Activated naive CD8-positive, alpha-beta T cell treated with anti-CD3 and anti-CD28 coated beads, Interleukin-2, amount 50 U/mL, for 24 hours (primary cell): ENCODE results near the gene APOB.

ENCODE experiments used
- ATAC-seq: fragments of 150-1000 bp; cut with Tn5 transposase; one replicate; pipeline ENCODE4 v1.10.0; 2021
- DNase-seq: peaks from one replicate; pipeline ENCODE4 v3.0.0; 2021
- H3K27ac Mint-ChIP-seq: one replicate; pipeline ENCODE4 v1.8.0; 2021; ENCODE audit warnings: mild to moderate bottlenecking, mixed read lengths
- H3K27me3 Mint-ChIP-seq: one replicate; pipeline ENCODE4 v1.8.0; 2021; ENCODE audit warnings: mixed read lengths
- H3K36me3 Mint-ChIP-seq: one replicate; pipeline ENCODE4 v1.8.0; 2021; ENCODE audit warnings: low read depth, mixed read lengths
- H3K4me1 Mint-ChIP-seq: one replicate; pipeline ENCODE4 v1.8.0; 2021; ENCODE audit warnings: mixed read lengths
- H3K4me3 Mint-ChIP-seq: one replicate; pipeline ENCODE4 v1.8.0; 2021; ENCODE audit warnings: mild to moderate bottlenecking, moderate library complexity, mixed read lengths
- H3K9me3 Mint-ChIP-seq: one replicate; pipeline ENCODE4 v1.8.0; 2021; ENCODE audit warnings: mixed read lengths

APOB gene

DNA sequence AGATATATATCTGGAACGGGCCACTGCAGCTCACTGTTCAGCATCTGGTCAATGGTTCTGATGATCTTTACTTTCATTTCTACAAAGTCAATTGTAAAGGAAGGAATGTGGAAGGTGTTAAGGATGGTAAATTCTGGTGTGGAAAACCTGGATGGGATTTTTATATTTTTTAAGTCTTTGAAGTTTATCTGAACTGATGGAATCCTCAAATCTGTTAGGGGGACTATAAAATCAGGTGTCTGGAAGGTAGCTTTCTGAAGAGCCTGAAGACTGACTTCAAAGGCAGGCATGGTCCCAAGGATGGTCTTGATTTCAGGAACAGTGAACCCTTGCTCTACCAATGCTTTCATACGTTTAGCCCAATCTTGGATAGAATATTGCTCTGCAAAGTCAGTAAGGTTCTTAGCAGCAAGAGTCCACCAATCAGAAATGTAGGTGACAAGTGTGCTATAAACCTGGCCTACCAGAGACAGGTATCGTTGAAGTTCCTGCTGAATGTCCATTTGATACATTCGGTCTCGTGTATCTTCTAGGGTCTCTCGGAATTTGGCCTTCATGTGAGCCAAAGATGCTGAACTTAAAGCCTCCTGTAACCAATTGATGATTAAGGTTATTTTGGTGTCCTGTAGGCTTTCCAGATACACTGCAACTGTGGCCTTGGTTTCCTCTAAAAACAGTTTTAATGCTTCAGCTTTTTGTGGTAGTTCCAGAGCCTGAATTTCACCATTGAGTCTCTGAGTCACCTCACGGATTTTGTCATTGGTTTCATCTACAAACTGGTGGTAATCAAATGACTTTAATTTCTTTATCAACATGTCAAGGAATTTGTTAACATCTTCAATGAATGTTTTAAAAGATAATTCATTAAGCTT, 34.8 kb downstream of the APOB start:
- Mint-ChIP-seq H3K4me3 (no peak overlapping the region), H3K9me3 (no peaks in the 10 kb centered on the region), H3K27me3 (peaks cover 4% of the 10 kb centered on the region), H3K36me3 (no peaks in the 10 kb centered on the region), H3K27ac (no peak overlapping the region), H3K4me1 (no peaks in the 10 kb centered on the region)
- DNase-seq = no peak
- ATAC-seq = no peak

- no peak overlapping the region for H3K27ac Mint-ChIP-seq
- H3K36me3 Mint-ChIP-seq = no peaks in the 10 kb centered on the region
- H3K4me3 Mint-ChIP-seq = no peak overlapping the region
- DNase-seq (no peak), ATAC-seq (no peak)
- no peaks in the 10 kb centered on the region for H3K4me1 Mint-ChIP-seq
- H3K27me3 Mint-ChIP-seq = peaks cover 4% of the 10 kb centered on the region
- H3K9me3 Mint-ChIP-seq = no peaks in the 10 kb centered on the region
These were observed 35.7 kb downstream of the APOB start for GRCh38 chr2:21008014-21008789.

DNA sequence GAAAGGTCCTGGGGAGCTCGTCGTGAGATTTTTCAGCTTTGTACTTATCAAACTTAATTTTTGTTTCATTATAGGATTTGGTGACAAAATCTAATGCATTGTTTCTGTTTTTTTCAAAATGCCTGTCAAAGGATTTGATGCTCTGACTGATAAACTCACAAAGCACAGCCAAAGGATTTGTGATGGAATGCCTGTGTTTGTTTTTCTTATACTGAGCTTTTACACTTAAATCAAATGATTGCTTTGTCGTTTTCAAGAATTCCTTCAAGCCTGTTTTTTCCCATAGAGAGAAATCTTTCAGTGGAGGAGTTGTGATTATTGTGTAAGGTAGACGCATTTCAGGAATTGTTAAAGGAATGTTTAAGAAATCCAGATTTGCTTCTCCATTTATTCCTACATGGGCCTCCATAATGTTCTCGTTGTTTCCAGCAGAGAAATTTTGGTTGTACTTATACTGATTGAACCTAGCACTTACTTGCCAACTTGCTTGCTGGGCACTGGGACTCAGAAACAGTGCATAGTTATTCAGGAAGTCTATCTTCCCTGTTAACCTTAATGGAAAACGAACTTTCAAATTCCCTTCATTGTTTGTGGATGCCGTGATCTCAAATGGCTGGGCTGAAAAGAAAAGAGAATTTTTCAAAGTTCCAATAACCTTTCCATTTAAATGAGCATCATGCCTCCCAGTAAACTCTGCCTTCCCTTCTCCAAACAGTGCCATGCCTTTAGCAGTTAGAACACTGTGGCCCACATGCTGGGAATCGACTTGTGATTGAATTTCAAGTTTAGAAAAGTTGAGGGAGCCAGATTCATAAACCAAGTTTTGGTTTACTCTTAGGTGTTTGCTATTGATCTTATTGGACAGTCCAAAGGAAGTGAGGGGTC, 36.5 kb downstream of the APOB start:
- Mint-ChIP-seq H3K4me3 (no peak overlapping the region), H3K36me3 (no peaks in the 10 kb centered on the region), H3K9me3 (no peaks in the 10 kb centered on the region), H3K27me3 (peaks cover 4% of the 10 kb centered on the region), H3K4me1 (no peaks in the 10 kb centered on the region), H3K27ac (no peak overlapping the region)
- ATAC-seq = no peak
- DNase-seq = no peak

GRCh38 chr2:21006423-21007128, 37.3 kb downstream of the APOB start:
- Mint-ChIP-seq H3K27ac (no peak overlapping the region), H3K27me3 (no peaks in the 10 kb centered on the region), H3K4me3 (no peak overlapping the region), H3K36me3 (no peaks in the 10 kb centered on the region), H3K9me3 (no peaks in the 10 kb centered on the region), H3K4me1 (no peaks in the 10 kb centered on the region)
- DNase-seq (no peak), ATAC-seq (no peak)

- Mint-ChIP-seq H3K27ac (no peak overlapping the region), H3K4me3 (no peak overlapping the region), H3K9me3 (no peaks in the 10 kb centered on the region), H3K27me3 (no peaks in the 10 kb centered on the region), H3K36me3 (no peaks in the 10 kb centered on the region), H3K4me1 (no peaks in the 10 kb centered on the region)
- ATAC-seq (no peak), DNase-seq (no peak)
These were observed 38.0 kb downstream of the APOB start for GRCh38 chr2:21005700-21006422.

DNA sequence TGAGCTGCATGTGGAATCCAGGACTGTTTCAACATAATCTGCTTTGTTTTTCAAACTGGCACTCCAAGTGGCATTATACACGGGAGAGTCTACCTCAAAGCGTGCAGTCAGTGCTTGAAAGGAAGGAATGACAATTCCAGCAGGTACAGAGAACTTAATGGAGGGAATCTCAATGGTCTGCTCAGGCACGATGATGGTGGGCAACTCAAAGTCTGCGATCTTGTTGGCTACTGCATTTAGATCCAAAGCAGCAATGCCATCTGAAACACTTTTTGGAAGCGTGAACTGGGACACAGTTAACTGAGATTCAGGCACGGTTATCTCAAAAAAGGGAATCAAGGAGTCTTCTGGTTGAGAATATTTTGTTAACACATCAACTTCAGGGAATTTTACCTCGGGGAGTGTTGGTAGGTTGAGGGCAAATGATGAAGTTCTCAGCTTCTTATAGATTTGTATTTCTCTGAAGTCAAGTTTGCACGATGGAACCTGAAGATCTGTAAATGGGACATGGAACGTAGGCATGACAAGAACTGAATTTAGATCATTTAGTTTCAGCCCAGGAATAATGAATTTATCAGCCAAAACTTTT, 38.7 kb downstream of the APOB start:
- Mint-ChIP-seq H3K27me3 (no peaks in the 10 kb centered on the region), H3K4me3 (no peak overlapping the region), H3K4me1 (no peaks in the 10 kb centered on the region), H3K9me3 (no peaks in the 10 kb centered on the region), H3K27ac (no peak overlapping the region), H3K36me3 (no peaks in the 10 kb centered on the region)
- DNase-seq (no peak), ATAC-seq (no peak)

DNA sequence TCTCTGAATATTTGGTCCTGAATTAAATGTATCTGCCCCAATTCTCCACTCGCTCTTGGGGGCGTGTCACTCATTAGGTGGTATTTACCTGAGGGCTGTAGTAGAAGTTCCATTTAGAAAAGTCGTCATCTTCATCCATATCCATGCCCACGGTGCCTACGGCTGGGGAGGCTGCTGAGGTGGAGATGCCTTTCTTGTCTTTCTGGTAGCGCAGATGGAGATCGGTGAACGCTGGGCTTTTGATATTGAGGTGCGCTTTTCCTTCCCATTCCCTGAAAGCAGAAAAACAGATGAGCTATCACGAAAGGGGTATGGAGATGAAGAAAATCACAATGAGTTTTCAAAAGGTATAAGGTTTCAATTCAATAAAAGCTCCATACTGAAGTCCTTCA, 39.7 kb downstream of the APOB start:
- ATAC-seq = no peak
- Mint-ChIP-seq H3K27ac (no peak overlapping the region), H3K4me1 (no peaks in the 10 kb centered on the region), H3K9me3 (no peaks in the 10 kb centered on the region), H3K4me3 (no peak overlapping the region), H3K36me3 (no peaks in the 10 kb centered on the region), H3K27me3 (no peaks in the 10 kb centered on the region)
- DNase-seq = no peak

DNA sequence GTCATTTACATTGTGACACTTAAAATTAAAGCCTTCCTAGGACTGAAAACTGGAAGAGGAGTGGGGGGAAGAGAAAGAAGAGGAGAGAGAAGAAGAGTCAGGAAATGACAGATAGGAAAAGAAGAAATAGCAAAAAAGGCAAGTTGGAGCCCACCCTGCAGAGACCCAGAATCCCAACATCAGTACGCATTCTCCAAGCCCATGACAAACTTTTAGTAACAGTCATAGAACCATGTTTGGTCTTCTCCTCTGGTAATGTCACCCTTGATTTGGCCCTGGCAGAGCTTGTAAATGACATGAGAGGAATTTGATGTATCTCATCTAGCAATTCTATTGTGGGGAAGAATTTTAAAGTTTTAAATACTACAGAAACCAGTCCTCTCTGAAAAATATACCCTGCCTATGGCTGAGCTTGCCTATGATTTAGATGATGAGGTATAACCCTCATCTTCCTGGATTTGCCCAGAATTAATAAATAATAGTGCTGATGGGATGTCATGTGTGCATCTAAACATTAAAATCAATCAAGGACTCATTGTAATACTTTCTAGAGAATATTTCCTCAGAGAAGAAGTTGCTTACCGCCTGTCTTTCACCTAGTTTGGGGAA, 40.2 kb downstream of the APOB start:
- Mint-ChIP-seq H3K27ac (no peak overlapping the region), H3K27me3 (no peaks in the 10 kb centered on the region)
- no peak for ATAC-seq

DNA sequence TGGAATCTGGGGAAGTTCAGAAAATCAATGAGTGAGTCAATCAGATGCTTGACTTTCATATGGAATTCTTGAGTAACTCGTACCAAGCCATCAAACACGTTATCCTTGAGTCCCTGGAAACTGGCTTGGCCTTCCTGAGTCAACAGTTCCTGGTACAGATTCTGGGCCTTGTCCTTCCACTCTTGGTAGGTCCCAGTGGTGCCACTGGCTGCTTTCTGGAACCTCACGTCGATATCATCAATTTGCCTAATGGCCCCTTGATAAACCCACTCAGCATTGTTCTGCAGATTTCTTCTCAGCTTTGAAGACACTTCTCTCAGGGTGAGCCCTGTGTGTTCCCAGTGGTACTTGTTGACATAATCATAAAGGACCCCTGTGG, 41.1 kb downstream of the APOB start:
- no peaks in the 10 kb centered on the region for H3K27me3 Mint-ChIP-seq
- H3K4me1 Mint-ChIP-seq = no peaks in the 10 kb centered on the region
- no peaks in the 10 kb centered on the region for H3K9me3 Mint-ChIP-seq
- no peak overlapping the region for H3K4me3 Mint-ChIP-seq
- no peak for ATAC-seq
- H3K27ac Mint-ChIP-seq = no peak overlapping the region
- no peaks in the 10 kb centered on the region for H3K36me3 Mint-ChIP-seq
- DNase-seq = no peak

More for the DNA sequence above, 40.2 kb downstream of the APOB start:
- no peaks in the 10 kb centered on the region for H3K9me3 Mint-ChIP-seq
- no peaks in the 10 kb centered on the region for H3K36me3 Mint-ChIP-seq
- no peak overlapping the region for H3K4me3 Mint-ChIP-seq
- no peak for DNase-seq
- no peaks in the 10 kb centered on the region for H3K4me1 Mint-ChIP-seq

DNA sequence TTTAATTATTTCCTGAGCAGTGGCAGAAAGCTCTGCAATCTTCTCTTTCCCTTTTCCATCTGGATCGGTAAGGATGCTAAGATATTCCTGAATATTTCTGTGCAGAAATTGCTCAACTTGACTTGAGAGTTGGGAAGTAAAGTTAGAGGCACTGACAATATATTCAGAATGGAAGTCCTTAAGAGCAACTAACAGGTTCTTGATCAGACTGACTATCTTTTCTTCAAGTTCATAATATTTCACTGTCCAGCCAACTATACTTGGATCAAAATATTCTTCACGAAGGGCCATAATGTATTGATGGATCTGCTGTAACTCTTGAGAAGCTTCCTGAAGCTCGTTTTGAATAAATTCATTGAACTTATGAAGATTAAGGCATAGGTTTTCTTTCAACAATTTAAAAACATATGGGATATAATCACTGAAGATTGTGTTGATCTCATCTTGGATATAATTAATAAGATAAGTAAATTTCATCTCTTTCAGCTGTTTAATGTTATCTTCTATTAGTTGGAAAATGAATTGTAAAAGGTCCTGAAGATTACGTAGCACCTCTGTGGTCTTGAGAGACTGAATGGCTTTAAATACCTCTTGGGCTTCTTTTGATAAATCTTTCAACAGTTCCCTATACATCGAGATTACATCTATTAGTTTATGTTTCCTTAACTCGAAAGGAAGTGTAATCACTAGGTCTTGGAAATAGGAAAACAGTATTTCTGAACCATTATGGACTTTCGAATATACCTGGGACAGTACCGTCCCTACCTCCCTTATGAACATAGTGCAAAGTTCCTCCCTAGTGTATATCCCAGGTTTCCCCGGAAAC, 41.7 kb downstream of the APOB start:
- no peak for DNase-seq
- Mint-ChIP-seq H3K4me3 (no peak overlapping the region), H3K9me3 (no peaks in the 10 kb centered on the region), H3K4me1 (no peaks in the 10 kb centered on the region), H3K36me3 (no peaks in the 10 kb centered on the region), H3K27ac (no peak overlapping the region), H3K27me3 (no peaks in the 10 kb centered on the region)
- ATAC-seq = no peak

DNA sequence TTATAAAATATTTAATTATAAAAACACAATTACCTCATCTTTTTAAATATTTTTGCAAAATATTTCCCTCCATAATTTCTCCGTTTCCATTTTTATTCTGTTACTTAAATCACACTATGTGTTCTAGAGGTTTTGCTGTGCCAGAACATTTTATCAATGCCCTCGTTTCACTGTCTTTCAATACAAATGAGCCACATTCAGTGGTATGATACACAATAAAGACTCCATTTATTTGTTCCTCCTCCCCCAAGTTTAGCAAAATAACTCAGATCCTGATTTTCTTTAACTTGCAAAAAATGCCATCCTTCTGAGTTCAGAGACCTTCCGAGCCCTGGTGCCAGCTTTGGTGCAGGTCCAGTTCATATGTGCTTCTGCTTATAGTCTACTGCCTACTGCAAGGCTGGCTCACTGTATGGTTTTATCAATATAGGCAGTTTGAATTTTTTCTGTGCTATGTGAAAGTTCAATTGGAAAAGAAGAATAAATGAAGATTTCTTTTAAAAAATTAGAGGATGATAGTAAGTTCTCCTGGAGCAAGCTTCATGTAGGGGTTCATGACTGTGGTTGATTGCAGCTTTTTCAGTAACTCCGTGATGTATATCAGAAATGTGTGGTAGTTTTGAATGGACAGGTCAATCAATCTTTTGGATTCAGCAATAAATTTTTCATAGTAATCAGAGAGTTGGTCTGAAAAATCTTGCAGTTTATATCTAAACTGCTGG, 42.5 kb downstream of the APOB start:
- no peak for DNase-seq
- H3K27me3 Mint-ChIP-seq = no peaks in the 10 kb centered on the region
- no peak overlapping the region for H3K4me3 Mint-ChIP-seq
- H3K36me3 Mint-ChIP-seq = no peaks in the 10 kb centered on the region
- no peaks in the 10 kb centered on the region for H3K4me1 Mint-ChIP-seq
- H3K27ac Mint-ChIP-seq = no peak overlapping the region
- no peaks in the 10 kb centered on the region for H3K9me3 Mint-ChIP-seq
- ATAC-seq = no peak
